ENCODE results near the gene DNTT.

DNA sequence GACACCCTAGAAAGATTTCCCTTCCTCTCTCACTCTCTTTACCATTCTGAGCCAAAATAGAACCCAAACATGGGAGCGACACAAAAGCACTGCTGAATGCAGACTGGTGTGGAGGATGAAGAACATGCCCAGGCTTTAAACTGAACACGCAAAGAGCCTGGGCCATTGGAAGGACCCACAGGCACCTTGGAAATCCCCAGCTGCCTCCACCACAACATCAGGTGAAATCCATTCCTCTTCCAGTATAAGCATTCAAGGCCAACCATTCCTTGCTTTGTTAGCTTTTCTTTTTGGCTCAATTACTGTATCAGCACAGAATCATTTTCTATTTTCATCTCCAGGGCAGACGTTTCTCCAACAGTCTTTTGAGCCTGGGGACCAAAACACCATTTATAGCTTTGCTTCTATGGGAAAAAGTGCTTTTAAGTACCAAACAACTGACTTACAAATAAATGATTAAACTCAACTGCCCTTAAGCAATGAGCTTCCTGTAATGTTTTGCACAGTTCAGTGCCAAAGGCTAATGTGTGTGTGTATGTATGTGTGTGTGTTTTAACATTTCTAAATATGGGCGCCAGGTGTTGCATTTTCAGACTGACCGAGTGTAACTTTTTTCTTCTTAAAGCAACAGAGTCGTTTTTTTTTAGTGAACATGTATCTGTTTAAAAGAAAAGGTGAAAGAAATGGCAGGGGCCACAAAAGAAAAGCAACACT is 16.7 kb upstream of the DNTT start:
- TF ChIP-seq, protein P1, sequence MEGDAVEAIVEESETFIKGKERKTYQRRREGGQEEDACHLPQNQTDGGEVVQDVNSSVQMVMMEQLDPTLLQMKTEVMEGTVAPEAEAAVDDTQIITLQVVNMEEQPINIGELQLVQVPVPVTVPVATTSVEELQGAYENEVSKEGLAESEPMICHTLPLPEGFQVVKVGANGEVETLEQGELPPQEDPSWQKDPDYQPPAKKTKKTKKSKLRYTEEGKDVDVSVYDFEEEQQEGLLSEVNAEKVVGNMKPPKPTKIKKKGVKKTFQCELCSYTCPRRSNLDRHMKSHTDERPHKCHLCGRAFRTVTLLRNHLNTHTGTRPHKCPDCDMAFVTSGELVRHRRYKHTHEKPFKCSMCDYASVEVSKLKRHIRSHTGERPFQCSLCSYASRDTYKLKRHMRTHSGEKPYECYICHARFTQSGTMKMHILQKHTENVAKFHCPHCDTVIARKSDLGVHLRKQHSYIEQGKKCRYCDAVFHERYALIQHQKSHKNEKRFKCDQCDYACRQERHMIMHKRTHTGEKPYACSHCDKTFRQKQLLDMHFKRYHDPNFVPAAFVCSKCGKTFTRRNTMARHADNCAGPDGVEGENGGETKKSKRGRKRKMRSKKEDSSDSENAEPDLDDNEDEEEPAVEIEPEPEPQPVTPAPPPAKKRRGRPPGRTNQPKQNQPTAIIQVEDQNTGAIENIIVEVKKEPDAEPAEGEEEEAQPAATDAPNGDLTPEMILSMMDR (conservative IDR thresholded peaks at IDR 0.05; ENCODE audit: low read depth in 2 of 2), result no peak
- TF ChIP-seq REST (IDR thresholded peaks at IDR 0.05; ENCODE audit: unreplicated experiment), result no peak

Data from GM23338 (cell line).